Stimulated activated CD4-positive, alpha-beta T cell treated with anti-CD3 and anti-CD28 coated beads, Interleukin-2, amount 100 ng/mL, for 48 hours (primary cell): ENCODE results near the gene SRGAP1.
"Not testable (repeated sequence)": the region's sequence is repeated elsewhere in the genome, so short reads cannot be mapped to it uniquely, and the experiment has no call there.

Source experiments
- DNase-seq, 2 donors: peaks; one replicate each; pipeline ENCODE4 v3.0.0-alpha.2; 2020

SRGAP1 gene

DNA sequence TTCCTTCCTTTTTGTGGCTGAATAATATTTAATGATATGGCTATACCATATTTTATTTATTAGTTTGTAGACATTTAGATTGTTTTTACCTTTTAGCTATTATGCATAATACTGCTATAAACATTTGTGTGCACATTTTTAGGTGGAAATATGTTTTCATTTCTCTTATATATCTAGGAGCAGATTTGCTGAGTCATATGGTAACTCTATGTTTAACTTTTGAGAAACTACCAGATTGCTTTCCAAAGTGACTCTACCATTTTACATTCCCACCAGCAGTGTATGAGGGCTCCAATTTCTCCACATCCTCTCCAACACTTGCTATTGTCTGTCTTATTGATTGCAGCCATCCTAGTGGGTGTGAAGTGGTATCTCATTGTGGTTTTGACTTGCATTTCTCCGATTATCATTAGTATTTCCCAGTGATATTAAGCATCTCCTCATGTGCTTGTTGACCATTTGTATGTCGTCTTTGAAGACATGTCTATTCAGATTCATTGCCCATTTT is 217.4 kb downstream of the SRGAP1 start:
- DNase-seq: no peak

DNA sequence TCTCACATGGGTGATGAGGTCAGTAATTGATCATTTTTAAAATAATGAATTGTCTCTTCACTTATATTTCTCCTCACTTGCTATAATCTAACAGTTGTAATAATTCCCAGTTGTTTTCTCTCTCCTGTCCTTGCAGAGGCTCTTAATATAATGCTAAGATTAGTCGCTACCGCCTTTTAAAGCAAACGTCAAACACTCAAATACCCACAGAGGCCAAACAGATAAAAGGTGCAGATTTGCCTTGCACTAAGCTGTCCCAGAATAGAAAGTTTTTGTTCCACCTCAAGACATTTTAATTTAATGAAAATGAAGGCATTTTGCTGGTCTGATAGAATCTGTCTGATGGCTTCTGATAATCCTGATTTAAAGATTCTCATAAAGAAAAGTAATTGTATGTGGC is 218.6 kb downstream of the SRGAP1 start:
- no peak for DNase-seq

DNA sequence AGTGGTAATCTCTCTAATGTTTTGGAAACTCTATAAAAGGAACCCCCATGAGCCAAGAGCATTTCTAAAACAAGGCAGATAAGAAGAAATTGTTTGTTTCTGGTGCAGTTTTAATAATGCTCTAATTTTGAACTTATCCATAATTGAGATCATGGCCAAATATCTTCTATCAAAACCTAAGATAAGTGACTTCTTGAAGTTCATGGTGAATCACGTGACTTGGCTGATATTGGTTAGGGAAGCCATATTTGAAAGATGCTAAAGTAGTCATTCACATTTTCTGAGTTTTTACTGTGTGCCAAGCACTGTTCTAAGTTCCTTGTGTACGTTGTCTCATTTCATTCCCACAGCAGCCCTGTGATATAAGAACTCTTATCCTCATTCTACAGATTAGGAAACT is 219.7 kb downstream of the SRGAP1 start:
- DNase-seq: no peak

DNA sequence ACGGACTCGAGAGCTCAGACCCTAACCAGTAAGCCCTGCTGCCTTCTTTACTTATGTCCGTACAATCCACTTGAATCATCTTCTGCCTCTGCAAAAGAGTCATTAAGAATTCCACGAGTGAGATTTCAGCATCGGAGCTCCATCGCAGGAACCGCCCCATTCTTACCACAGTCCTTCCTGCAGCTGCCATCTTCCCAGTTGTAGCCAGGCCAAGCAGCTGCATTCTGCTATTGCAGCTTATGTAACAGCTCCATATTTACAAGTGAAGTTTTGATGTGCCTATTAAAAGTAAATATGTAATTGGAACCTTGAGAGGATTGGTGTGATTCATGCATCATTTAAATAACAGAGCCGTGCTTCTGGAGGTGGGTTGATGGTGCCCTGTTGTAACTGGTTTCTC is 220.2 kb downstream of the SRGAP1 start:
- DNase-seq: no peak

DNA sequence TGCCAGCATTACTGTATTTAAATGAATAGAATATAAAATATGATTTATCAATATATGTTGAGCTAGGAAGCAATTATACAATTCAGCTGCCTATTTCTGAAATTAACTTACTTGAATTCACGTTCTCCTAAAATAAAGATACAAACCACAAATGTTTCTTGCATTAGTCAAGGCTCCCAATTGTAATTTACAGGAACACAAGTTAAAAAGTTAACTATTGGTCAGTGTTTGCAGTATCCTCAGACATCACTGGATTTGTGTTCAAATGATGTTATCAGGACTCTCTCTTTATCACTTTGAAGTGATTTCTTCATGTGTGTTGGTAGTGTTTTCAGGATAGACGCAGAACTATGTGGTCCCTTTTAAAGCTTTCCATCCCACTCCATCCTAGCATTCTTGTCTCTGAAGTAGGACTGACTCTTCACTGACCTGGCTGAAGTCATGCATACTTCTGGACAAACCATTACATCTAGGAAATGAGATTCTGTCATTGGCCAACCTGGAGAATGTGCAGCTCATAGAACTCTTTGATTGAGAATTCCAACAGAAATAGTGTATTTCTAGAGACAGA is 221.5 kb downstream of the SRGAP1 start:
- DNase-seq: no peak

DNA sequence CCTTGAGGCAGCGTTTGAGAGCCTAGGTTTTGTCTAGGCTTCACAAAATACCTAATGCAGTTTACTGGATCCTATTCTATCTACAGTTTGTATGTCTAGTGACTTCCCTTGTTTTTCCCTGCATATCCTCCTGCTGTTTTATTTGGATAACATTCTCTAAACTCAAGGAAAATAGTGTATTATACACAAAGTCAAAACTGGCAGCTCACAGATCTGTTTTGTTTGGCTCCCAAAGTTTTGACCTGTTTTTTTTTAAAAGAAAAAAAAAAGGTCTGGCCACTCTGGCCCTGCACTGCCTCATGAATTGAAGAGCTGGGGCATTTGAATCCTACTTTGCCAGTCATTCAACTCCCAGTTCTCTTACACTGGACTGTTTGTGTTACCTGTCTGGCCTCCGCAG is 222.3 kb downstream of the SRGAP1 start:
- DNase-seq: no peak

DNA sequence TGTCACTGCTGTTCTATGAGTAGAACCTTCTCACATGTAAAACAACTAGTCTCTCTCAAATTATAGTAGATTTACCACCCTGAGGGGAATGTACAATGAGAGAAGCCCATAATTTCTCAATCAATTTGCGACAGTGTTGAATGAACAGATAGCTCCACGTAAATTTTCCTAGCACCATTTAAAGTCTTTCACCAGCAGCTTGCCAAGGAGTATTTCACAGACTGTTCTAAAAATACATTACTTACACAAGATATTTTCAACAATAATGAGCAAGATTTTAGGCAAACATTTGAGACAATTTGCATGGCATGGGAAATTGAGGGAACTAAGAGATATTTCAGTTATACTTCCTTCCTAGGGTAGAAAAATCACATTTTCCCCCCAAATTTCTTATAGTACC is 226.0 kb downstream of the SRGAP1 start:
- no peak for DNase-seq

DNA sequence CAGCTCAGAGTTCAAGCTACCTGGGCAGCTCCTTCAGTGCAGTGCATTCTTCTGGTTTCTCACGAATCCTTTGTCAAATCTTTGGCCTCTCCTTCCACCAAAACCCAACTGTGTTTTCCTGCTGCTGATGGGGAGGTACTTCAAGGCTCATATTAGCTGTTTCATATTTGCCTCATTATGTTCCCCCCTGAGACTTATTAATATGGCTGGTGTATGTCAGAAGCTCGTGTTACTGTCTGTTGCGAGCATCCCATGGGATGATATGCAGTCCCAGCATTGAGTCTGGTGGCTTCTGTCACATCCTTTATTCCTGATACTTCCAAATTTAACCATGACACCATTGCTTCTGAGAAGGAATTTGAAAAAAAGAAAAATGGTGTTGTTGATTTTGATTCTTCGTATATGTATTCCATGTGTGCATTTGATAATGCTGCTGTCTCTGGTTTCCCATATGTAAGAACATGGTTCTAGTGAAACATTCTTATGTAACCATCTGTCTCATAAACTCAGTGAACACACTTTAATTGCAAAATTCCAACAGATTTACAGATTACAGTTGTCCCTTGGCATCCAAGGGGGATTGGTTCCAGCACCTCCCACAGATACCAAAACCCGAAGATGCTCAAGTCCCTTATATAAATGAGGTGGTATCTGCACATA is 228.5 kb downstream of the SRGAP1 start:
- no peak for DNase-seq

DNA sequence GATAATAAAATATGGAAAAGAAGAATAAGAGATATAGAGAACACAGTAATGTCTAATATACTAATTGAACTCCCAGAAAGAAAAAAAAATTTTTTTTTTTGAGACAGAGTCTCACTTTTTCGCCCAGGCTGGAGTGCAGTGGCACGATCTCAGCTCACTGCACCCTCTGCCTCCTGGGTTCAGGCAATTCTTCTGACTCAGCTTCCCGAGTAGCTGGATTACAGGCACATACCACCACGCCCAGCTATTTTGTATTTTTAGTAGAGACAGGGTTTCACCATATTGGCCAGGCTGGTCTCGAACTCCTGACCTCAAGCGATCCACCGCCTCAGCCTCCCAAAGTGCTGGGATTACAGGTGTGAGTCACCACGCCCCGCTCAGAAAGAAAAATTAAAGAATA is 232.1 kb downstream of the SRGAP1 start:
- DNase-seq: not testable (repeated sequence)

DNA sequence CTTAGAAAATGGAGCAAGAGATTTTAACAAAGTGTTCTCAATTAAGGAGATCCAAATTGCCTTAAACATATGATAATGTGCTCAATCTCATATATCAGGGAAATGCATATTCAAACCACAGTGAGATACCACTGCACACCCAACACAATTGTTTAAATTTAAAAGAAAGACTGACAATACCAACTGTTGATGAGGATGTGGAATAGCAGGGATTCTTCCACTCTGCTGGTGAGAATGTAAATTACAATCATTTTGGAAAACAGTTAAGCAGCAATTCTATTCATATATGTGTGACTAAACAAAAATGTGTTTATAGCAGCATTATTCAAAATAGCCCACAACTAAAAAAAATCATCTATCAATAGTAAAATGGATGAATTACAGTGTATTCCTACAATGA is 233.4 kb downstream of the SRGAP1 start:
- no peak for DNase-seq

DNA sequence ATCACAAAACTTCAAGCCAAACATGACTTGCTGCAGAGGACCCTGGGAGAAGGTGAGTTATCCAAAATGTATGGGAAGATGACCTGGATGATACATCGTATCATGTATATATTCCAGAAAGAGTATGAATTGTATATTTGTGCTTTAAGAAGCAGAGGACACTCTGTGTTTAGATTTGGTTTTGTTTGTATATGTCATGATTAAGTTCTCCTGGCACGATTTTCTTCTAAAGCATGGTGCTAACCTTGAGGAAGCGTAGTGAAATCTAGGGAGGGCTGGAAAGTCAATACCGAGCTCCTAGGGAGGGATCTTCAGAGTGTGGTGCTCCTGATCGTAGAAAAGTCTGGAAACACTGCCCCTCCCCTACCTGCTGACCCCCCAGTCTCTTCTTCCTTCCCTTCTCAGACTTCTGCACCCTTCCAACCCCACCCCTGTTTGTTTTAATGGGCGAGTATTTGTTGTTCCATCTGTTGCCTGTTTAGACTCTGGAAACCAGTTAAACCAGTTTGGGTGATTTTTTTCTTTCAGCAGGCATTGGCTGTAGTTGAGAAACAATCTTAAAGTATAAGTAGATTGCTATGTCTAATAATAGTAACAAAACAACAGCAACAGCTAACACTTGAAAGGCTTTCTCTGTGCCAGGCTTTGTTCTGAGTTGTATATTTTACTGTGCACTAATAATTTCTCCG is 236.0 kb downstream of the SRGAP1 start:
- no peak for DNase-seq

DNA sequence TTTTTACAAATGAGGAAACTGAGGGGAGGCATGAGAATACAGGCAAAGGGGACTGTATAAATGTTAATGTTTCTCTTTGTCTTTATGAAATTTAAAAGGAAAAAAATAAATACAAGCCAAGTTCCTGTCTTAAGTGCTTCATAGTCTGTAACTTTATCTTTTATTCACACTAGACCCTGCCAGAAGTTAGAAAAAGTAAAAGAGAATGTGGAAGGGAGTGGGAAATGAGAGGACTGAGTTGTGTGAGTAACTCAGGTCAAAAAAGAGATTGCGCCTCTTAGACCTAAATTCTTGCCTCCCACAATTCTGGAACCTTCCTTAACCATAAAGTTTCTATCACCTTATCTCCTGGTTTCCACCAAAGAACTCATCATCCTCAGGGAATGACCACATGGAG is 236.5 kb downstream of the SRGAP1 start:
- DNase-seq: no peak

DNA sequence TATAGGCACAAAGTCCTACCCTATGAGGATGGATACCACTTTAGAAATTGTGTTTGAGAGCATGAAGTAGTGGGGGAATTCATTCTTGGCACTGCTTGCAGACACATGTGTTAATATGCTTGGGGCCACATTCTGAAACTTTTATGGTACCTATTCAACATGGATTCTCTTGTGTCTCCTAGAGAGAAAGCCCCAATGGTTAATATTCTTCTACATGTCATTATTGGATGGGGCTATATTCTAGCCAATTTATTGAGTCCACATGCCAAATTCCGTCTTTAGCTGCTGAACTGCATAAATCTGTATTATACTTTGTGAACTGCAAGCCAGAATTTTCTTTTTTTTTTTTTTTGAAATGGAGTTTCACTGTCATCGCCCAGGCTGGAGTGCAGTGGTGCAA is 237.6 kb downstream of the SRGAP1 start:
- no peak for DNase-seq

DNA sequence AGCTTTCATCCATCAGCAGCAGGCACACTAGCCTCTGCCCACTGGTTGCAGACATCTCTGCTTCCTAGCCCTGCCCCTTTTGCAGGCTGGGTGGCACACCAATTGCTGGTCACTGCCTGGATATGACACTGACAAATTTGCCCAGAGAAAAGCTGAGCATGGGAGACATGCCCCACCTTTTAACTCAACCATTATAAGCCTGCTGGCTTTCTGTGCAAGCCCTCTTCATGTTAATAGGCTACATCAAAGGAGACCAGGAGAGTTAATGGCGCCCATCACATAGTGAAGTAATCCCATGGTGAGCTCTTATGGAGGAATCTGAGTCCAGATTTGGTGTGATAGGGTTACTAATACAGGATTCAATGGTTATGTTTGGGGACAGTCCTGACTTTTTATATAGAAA is 238.4 kb downstream of the SRGAP1 start:
- no peak for DNase-seq

DNA sequence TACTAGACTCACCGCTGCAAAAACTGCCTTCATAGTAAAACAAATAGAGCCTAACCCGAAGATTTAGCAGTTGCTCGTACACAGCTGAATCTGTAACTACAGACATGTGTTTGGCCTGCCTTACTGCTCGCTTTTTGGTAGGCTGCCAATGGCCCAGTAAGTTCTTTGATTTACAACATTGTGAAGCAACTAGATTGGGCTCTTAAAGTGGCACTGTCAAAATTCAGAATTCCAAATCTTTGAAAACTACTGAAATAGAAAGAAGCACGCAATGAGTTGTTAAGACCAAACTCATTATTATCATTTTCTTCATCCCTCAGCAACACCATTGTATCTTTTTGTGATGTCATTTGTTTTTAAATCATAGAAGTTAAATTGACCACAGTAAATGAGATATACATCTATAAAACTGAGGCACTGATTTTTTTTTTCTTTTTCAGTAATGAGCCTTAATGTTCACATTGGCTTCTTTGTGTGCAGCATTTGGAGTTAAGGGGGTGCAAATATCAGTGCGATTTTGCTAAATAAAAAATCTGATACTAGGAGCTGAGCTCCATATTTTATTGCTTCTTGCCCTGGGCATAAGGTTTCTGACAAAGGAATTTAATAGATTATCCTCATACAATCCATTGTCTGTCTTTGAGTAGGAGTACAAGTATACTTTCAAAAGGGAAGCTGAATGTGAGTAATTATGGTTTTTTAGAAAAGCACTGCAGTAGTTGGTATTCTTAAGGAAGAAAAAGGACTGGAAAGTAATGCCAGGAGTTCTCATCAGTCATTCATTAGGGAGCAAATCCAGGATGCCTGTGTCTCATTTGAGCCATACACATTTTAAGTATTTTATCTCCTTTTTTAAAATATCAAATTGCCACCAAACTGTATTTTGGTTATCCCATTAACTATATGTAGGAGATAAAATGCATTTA is 239.0 kb downstream of the SRGAP1 start:
- no peak for DNase-seq

DNA sequence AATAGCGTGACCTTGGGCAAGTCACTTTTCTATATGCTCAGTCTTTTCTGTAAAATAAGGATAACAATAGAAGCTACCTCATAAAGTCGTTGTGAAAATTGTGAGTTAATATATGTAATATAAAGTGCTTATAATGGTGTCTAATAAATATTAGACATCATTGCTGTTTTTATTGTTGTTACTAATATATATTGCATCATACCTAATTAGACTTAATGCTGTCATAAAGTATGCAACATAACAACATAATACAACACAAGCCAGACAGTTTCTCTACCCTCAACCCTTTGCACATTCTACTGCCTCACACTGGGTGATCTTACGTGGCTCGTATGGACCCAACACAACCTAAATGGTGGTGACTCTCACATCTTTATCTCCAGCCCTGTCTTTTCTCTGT is 240.7 kb downstream of the SRGAP1 start:
- no peak for DNase-seq

DNA sequence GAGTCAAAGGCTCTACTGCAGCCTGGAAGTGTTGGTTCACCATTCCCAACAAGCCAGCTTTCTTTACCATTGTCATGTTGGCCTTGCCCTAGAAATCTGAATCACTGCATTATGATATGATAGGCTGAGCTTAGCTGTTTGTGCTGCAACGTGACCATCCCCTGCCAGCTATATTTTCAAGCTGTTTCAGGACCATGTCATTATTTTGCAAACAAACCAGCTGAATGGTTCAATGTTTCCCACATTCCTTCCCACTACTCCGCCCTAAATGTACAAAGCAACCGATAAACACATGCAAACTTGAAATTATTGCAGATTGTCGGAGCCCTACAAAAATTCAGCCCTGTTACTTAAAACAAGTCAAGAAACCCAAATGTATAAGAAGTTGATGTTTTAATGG is 241.5 kb downstream of the SRGAP1 start:
- DNase-seq: no peak

DNA sequence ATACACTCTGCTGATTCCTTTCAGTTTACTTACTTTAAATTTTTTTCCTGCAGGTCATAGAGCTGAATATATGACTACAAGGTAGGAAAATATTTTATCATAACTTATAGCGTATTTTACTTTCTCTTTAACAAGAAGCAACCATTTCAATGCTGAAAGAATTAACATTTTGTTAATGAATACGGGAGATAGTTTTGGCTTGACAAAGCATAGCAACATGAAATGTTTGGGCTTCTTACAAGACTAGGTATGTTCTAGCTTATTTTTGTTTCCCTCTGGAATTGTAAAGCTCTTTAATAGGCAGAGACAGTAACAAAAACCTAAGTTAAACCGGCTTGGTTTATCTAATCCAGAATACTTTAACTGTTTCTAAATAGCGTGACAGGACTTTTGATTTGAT is 242.4 kb downstream of the SRGAP1 start:
- DNase-seq: no peak

DNA sequence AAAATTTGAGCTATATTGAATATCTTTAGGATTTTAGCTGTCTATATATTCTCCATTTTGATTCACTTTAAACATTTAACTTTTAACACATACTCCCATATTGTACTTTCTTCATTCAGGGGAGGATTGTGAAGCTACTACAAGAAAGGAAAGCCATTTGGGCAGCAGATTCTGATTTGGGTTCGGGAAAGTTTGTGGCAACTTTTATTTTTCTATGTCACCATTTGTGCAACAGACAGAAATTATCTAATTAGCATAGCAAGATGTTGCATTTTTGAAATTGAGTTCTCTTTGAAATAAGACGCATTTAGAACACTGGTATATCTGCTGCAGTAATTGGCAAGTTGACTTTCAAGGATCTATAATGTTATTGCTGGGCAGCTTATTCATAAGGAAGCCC is 243.3 kb downstream of the SRGAP1 start:
- no peak for DNase-seq

DNA sequence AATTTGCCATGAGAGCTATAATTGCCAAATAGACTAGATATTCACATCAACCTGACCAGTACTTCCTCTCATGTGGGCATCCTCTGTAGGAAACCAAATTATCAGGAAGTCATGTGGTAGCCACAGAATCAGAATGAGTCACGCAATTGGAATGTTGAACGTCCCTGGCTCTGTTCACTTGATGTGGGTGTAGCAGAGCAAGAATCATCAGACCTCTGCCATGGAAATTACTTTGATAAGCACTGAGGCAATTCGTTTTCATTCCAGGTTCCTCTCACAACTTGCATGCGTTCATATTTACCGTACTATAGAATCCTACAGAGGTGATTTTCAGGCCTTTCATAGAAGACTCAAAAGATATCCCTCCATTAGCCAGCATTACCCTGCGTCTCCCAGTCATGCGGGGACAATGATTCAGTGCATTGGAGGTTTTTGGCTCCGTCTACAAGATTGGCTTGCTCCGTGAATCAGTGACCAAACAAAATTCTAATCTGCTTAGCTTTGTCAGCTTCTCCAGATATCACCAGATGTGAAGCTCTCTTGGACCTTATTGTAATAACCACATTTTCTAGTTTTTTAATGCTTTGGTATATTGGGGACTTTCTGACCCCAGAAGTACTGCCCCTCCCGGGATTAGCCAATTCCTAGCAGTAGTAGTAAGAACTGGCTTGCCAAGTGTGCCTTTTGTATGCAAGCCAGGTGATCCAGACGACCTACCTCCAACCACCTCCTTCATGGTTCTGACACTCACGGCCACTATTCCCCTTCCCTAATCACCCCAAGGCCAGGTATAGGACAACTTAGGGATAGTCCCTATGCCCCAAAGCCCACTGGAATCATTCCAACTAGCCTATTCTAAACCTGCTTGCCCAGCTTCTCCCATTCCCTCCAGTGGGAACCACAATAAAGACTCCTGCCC is 244.2 kb downstream of the SRGAP1 start:
- no peak for DNase-seq

DNA sequence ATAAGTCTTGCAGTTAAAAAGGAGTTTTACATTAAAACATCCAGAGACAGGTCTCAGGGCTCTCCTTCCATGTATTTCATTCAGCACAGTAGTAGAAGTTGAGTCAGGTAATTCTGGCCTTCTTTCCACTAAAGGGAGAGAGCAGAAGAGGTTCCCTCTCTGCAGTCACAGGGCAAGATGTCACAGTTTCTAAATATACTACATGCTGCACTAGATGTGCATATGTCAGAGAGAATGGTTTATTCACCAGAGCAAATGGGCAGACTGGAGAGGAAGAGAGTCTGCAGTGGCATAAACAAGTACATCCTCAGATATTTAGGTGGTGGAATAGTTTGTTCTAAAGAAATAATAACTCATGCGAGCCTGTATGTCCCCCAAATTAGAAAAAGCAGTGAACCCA is 245.5 kb downstream of the SRGAP1 start:
- DNase-seq: no peak

DNA sequence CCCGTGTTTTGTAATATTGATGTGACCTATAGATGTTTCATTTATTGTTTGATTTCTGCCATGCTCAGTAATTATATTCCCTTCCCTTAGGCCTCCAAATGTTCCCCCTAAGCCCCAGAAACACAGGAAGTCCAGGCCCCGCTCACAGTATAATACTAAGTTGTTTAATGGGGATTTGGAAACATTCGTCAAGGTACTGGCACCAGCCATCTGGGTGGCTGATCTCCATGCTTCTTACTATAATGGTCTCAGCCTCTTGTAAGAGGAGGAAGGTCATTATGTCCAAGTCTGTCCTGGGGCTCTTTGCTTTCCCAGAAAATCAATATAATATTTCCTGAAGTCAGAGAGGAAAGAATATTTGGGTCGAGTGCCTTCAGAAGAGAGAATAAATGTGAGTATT is 246.7 kb downstream of the SRGAP1 start:
- DNase-seq: no peak
